Mammary epithelial cell (primary cell): Measurements from ENCODE around the gene MYL4.
"Not testable (repeated sequence)": the region's sequence is repeated elsewhere in the genome, so short reads cannot be mapped to it uniquely, and the experiment has no call there.

ENCODE experiments used
- CTCF ChIP-seq, 2 donors: IDR thresholded peaks in 1 of 2; conservative IDR thresholded peaks in 1 of 2; 2 replicates each; pipeline ENCODE4 v1.5.1; 2011 to 2012; ENCODE audit warnings: inconsistent platforms in 2 of 2, low read length in 2 of 2, mild to moderate bottlenecking in 2 of 2, control low read depth in 1 of 2, low read depth in 1 of 2; ENCODE audit not compliant: insufficient read depth in 1 of 2; ENCODE audit errors: extremely low read depth in 1 of 2
- EZH2 ChIP-seq: IDR thresholded peaks from 2 replicates; pipeline ENCODE4 v1.6.1; 2012; ENCODE audit warnings: low read length, inconsistent platforms, borderline replicate concordance

DNA sequence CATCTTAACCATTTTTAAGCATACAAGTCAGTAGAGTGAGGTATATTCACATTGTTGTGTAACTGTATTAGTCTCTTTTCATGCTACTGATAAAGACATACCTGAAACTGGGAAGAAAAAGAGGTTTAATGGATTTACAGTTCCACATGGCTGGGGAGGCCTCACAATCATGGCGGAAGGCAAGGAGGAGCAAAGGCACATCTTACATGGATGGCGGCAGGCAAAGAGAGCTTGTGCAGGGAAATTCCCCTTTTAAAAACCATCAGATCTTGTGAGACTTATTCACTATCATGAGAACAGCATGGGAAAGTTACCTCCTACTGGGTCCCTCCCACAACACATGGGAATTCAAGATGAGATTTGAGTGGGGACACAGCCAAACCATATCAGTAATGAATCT, 14.9 kb downstream of the MYL4 start:
- not testable (repeated sequence) for TF ChIP-seq CTCF (conservative IDR thresholded peaks at IDR 0.05 in 1 of 2, IDR thresholded peaks at IDR 0.05 in 1 of 2; ENCODE audit: extremely low read depth in 1 of 2, insufficient read depth in 1 of 2, low read depth in 1 of 2, low read length in 2 of 2); EZH2
